Aorta (tissue), 5 donors: ENCODE measurements around the gene CEP112. TPM values are rescaled to one million over a fixed set of nuclear protein-coding genes. Genes with fewer than 3 reads are reported as not detected.
"Not testable (repeated sequence)": the region's sequence is repeated elsewhere in the genome, so short reads cannot be mapped to it uniquely, and the experiment has no call there.

Experiments
- ATAC-seq: fragments of 200-7000 bp; cut with Tn5 transposase; one replicate; pipeline ENCODE4 v1.9.1; 2022; ENCODE audit warnings: moderate library complexity; ENCODE audit not compliant: low FRiP score
- DNase-seq, 2 donors: peaks; one replicate each; pipeline ENCODE4 v3.0.0-alpha.2; 2020
- H3K27ac ChIP-seq, 2 donors: one replicate each; pipeline ENCODE4 v1.5.1; 2013; ENCODE audit warnings: low read length in 2 of 2, mild to moderate bottlenecking in 2 of 2, moderate library complexity in 2 of 2, control low read depth in 1 of 2, inconsistent platforms in 1 of 2, low read depth in 1 of 2
- H3K27me3 ChIP-seq, 2 donors: one replicate each; pipeline ENCODE4 v1.6.1; 2013; ENCODE audit warnings: control low read depth in 1 of 2, low read length in 1 of 2, mild to moderate bottlenecking in 1 of 2, moderate library complexity in 1 of 2; ENCODE audit not compliant: insufficient read depth in 2 of 2, control insufficient read depth in 1 of 2
- H3K36me3 ChIP-seq, 2 donors: one replicate each; pipeline ENCODE4 v1.6.1; 2013; ENCODE audit warnings: control low read depth in 1 of 2, low read length in 1 of 2, mild to moderate bottlenecking in 1 of 2; ENCODE audit not compliant: insufficient read depth in 2 of 2, control insufficient read depth in 1 of 2
- H3K4me1 ChIP-seq, 2 donors: one replicate each; pipeline ENCODE4 v1.6.1; 2013; ENCODE audit warnings: low read length in 2 of 2, control low read depth in 1 of 2, mild to moderate bottlenecking in 1 of 2, moderate library complexity in 1 of 2; ENCODE audit not compliant: insufficient read depth in 2 of 2, control insufficient read depth in 1 of 2
- H3K4me3 ChIP-seq, 2 donors: one replicate each; pipeline ENCODE4 v1.5.1; 2013; ENCODE audit warnings: low read length in 2 of 2, control low read depth in 1 of 2, mild to moderate bottlenecking in 1 of 2
- H3K9me3 ChIP-seq: one replicate; pipeline ENCODE4 v1.6.1; 2013; ENCODE audit warnings: mild to moderate bottlenecking, low read length; ENCODE audit not compliant: control insufficient read depth
- WGBS, 2 donors: extraction: QIAGEN DNeasy Blood & Tissue Kit; methylation state at CpG; one replicate each; pipeline ENCODE4 v1.1.7; 2013; 5-methylcytosine and 5-hydroxymethylcytosine counted together
- intact Hi-C, 2 donors: fragments of 100-400 bp; cut with DNase I; formaldehyde crosslinking; loops; one replicate each; pipeline versions ENCODE4 v1.14.2 to v1.15.0; 2022
- polyA plus RNA-seq, 2 donors: library from polyadenylated mRNA; stranded (reverse); fragments of 200-250 nt; gene quantifications; one replicate each; pipeline ENCODE4 v1.2.3, GENCODE V29; 2013
- total RNA-seq, 2 donors: library from RNA; stranded (reverse); fragmentation: NEBNext Ultra II Directional; extraction: Animal tissue kit (Norgen Biotek cat#: 25700); gene quantifications; one replicate each; pipeline ENCODE4 v1.2.1, GENCODE V29; 2021
- donor health status: healthy with polysubstance abuse.
- donor health status: Bipolar disorder and iron deficiency.
- donor health status: DM: no; HTN: no; CAD: no.
- donor health status: DM: no; HTN: no; CAD: no.
- donor health status: DM: yes; HTN: yes; CAD: no.

CEP112 gene
- total and polyA plus RNA-seq, 4 donors, result 17.5 to 47.5 (median 30.7) TPM

GRCh38 chr17:65819810-65820209, 372.1 kb downstream of the CEP112 start:
- intact Hi-C loops, result no loop called here
- Histone ChIP-seq H3K27me3 (no peaks in the 10 kb centered on the region), H3K27ac (no peak overlapping the region), H3K36me3 (no peaks in the 10 kb centered on the region), H3K4me3 (no peak overlapping the region), H3K4me1 (no peaks in the 10 kb centered on the region), H3K9me3 (no peaks in the 10 kb centered on the region)
- ATAC-seq (no peak), DNase-seq (no peak)
- 23 to 43% methylated on average over 3 of the region's 3 CpGs for WGBS, 2 donors

GRCh38 chr17:65817951-65818350, 374.0 kb downstream of the CEP112 start:
- 84 to 85% methylated on average over 4 of the region's 4 CpGs for WGBS, 2 donors
- H3K36me3 ChIP-seq, result no peaks in the 10 kb centered on the region
- no peak for DNase-seq
- H3K27ac ChIP-seq, result no peak overlapping the region
- no peak for ATAC-seq
- H3K4me1 ChIP-seq, result no peaks in the 10 kb centered on the region
- intact Hi-C loops, result loop anchor here in 1 of 2 donors (2.0 kb wide), 1 partner anchor 23 kb away; no protein-coding TSS in a partner anchor
- H3K27me3 ChIP-seq, result no peaks in the 10 kb centered on the region
- no peaks in the 10 kb centered on the region for H3K9me3 ChIP-seq
- no peak overlapping the region for H3K4me3 ChIP-seq

- H3K36me3 ChIP-seq, result no peaks in the 10 kb centered on the region
- intact Hi-C loops, result no loop called here
- DNase-seq (no peak), ATAC-seq (no peak)
- H3K27me3 ChIP-seq, result no peaks in the 10 kb centered on the region
- no peak overlapping the region for H3K4me3 ChIP-seq
- H3K4me1 ChIP-seq, result no peaks in the 10 kb centered on the region
- 88 to 89% methylated on average over 1 of the region's 1 CpG for WGBS, 2 donors
- H3K27ac ChIP-seq, result no peak overlapping the region
- H3K9me3 ChIP-seq, result no peaks in the 10 kb centered on the region
Measured at GRCh38 chr17:65814418-65814817, 377.5 kb downstream of the CEP112 start.

DNA sequence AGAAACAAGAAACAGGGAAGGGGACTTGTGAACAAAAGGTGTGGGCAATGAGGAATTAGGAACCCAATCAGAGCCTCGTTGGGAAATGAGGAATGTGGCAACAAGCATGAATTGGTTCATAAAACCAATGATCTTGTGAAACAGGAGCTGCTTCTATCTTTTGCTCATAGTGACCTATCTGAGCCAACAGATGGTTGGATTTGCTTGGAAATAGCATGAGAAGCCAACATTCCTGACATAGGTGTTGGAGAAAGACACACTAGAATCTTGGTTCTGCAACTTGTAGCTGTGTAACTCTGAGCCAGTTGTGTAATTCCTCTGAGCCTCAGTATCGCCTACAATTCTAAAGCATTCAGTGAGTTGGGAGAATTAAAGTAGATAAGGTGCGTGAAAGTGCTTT, 378.6 kb downstream of the CEP112 start:
- ATAC-seq (no peak), DNase-seq (no peak)
- Histone ChIP-seq H3K4me1 (no peaks in the 10 kb centered on the region), H3K9me3 (no peaks in the 10 kb centered on the region), H3K4me3 (no peak overlapping the region), H3K36me3 (no peaks in the 10 kb centered on the region), H3K27ac (no peak overlapping the region), H3K27me3 (no peaks in the 10 kb centered on the region)
- intact Hi-C loops, result no loop called here
- WGBS, 2 donors, result 81 to 84% methylated on average over 3 of the region's 3 CpGs

GRCh38 chr17:65811043-65811442, 380.9 kb downstream of the CEP112 start:
- DNase-seq (no peak), ATAC-seq (no peak)
- intact Hi-C loops, result no loop called here
- H3K36me3 ChIP-seq, result no peaks in the 10 kb centered on the region
- no peak overlapping the region for H3K27ac ChIP-seq
- H3K9me3 ChIP-seq, result no peaks in the 10 kb centered on the region
- H3K4me1 ChIP-seq, result no peaks in the 10 kb centered on the region
- H3K4me3 ChIP-seq, result no peak overlapping the region
- no peaks in the 10 kb centered on the region for H3K27me3 ChIP-seq
- 65 to 66% methylated on average over 3 of the region's 3 CpGs for WGBS, 2 donors

GRCh38 chr17:65809366-65809765, 382.6 kb downstream of the CEP112 start:
- H3K9me3 ChIP-seq, result no peaks in the 10 kb centered on the region
- DNase-seq, result no peak
- WGBS, 2 donors, result 81 to 85% methylated on average over 2 of the region's 2 CpGs
- H3K27ac ChIP-seq, result no peak overlapping the region
- no peak overlapping the region for H3K4me3 ChIP-seq
- peaks cover 0 to 1% of the 10 kb centered on the region in 2 donors for H3K4me1 ChIP-seq
- intact Hi-C loops, result no loop called here
- H3K27me3 ChIP-seq, result no peaks in the 10 kb centered on the region
- no peak for ATAC-seq
- no peaks in the 10 kb centered on the region for H3K36me3 ChIP-seq

DNA sequence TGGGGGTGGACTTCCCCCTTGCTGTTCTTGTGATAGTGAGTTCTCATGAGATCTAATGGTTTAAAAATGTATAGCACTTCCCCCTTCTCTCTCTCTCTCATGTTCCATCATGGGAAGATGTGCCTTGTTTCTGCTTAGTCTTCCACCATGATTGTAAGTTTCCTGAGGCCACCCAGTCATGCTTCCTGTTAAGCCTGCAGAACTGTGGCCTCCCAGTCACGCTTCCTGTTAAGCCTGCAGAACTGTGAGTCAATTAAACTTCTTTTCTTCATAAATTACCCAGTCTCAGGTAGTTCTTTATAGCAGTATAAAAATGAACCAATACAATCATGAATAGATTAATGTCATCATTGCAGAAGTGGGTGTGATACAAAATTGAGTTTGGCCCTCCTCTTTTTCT, 383.4 kb downstream of the CEP112 start:
- H3K27ac ChIP-seq, H3K9me3 ChIP-seq, H3K4me1 ChIP-seq, intact Hi-C loops, H3K27me3 ChIP-seq, H3K4me3 ChIP-seq, ATAC-seq, DNase-seq, H3K36me3 ChIP-seq: not testable (repeated sequence)
- WGBS, 2 donors, result 94 to 96% methylated on average over 1 of the region's 1 CpG

GRCh38 chr17:65807361-65807760, 384.6 kb downstream of the CEP112 start:
- H3K36me3 ChIP-seq, result no peaks in the 10 kb centered on the region
- no peak overlapping the region for H3K27ac ChIP-seq
- no peaks in the 10 kb centered on the region for H3K9me3 ChIP-seq
- intact Hi-C loops, result no loop called here
- DNase-seq, result no peak
- no peaks in the 10 kb centered on the region for H3K27me3 ChIP-seq
- H3K4me3 ChIP-seq, result no peak overlapping the region
- ATAC-seq, result no peak
- peaks cover 0 to 1% of the 10 kb centered on the region in 2 donors for H3K4me1 ChIP-seq

DNA sequence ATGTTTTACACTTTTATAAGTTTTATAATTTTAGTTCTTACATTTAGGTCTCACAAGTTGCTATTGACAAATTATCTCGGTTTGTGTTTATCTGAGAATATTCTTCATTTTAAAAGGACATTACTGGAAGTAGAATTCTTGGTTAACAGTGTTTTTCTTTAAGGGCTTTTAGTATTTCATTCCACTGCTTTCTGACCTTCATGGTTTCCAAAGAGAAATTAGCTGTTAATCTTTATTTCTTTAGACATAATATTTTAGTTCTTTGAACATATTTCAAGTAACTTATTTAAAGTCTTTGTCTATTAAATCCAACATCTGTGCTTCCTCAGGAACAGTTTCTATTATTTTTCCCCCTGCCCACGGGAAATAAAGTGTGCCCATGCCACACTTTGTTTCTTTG, 390.4 kb downstream of the CEP112 start:
- WGBS, 2 donors, result 96 to 97% methylated on average over 2 of the region's 2 CpGs
- DNase-seq, result no peak
- peaks cover 2% of the 10 kb centered on the region for H3K9me3 ChIP-seq
- intact Hi-C loops, result no loop called here
- no peak overlapping the region for H3K27ac ChIP-seq
- no peaks in the 10 kb centered on the region for H3K27me3 ChIP-seq
- H3K36me3 ChIP-seq, result no peaks in the 10 kb centered on the region
- peaks cover 0 to 1% of the 10 kb centered on the region in 2 donors for H3K4me1 ChIP-seq
- no peak overlapping the region for H3K4me3 ChIP-seq
- no peak for ATAC-seq
